Measurements from ENCODE around the gene INPP5D.

Gene INPP5D

DNA sequence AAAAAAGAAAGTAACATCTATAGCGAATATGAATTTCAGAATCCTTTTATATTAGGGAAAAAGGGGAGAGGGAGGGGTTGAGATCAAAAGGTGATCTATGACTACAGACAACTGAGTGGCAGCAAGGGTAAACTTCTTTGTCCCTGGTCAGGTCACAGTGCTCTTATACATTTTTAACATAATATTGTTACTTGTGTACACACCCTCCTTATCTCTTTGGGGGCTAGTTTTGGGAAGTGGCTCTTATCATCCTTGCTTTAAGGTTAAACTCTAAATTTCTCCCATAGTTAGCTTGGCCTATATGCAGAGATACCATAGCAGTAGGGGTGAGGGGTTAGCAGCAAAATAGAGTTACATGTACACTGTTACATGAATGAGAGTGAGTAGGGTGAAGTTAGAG lies 159.7 kb downstream of the INPP5D start:
- no peak for DNase-seq

GRCh38 chr2:233221378-233222063 lies 161.4 kb downstream of the INPP5D start:
- DNase-seq, result no peak

- DNase-seq, result no peak
Observed at GRCh38 chr2:233223059-233223894, 163.1 kb downstream of the INPP5D start.

DNA sequence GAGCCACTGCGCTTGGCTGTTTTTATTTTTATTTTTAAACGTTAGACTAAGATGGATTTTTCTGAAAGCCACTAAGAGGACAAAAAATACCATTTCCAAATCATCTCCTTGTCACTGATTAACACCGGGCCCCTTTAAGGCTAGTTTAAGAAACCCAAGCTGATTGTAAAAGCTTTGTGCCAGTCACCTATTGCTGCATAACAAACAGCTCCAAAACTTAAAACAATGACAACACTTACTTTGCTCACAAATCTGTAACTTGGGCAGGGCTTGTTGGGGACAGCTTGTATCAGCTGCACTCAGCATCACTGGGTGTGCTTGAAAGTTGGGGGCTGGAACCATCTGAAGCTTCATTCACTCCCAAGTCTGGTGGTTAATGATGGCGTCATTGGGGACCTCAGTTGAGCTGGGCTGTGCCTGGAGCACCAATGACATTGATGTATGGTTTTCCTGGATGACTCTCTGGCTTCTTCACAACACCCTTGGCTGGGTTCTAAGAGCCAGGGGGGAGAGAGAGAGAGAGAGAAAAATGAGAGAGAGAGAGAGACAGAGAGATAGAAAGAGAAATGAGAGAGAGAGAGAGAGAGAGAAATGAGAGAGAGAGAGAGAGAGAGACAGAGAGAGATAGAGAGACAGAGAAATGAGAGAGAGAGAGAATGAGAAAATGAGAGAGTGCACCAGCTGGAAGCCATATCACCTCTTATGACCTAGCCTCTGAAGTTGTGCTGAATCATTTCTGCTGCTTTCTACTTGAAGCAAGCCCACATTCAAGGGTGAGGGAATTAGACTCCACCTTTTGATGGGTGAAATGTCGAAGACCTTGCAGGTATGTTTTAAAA lies 165.3 kb downstream of the INPP5D start:
- DNase-seq, result no peak

GRCh38 chr2:233226511-233227031 lies 166.4 kb downstream of the INPP5D start:
- DNase-seq, result no peak

DNA sequence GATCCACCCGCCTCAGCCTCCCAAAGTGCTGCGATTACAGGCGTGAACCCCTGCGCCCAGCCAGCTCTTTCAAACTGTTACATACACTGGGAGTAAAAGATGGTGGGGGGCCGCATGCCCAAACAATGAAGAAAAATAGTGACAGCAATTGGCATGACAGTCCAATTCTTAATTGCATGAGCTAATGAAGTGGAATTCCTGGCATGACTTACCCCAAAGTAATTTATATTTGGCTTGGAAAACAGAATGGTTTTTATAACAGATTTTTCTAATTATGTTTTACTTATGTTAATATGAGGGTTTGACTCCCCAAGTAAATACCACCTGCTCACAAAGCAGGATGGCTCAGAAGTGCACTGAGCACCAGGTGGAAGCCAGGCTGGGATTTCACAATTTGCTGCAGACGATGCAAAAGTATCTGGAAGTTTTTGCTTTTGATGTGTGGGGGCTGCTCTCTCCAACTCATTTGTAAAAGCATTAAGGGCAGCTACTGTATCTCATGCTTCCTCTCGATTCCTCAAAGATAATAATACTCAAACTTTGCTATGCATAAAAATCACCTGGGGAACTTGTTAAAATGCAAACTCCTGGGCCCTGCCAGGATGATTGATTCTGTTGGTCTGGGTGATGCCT lies 167.3 kb downstream of the INPP5D start:
- DNase-seq, result no peak

DNA sequence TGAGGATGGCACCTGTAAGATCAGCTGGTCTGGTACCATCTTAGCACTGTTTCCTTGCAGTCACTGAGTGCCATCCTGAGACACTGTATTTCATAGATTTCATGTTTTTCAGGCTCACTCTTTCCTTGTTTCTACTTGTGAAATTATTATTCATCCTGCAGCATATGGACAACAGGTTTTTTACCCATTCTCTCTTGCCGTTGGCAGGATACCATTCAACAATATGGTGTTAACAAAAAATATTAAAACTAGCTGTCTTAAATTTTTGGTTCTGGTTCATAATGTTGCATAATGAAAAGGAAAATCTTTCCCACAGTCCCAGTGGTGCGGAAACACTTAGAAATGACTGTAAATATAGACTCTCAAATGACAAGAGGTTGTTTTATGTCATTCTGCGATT lies 168.2 kb downstream of the INPP5D start:
- no peak for DNase-seq

DNA sequence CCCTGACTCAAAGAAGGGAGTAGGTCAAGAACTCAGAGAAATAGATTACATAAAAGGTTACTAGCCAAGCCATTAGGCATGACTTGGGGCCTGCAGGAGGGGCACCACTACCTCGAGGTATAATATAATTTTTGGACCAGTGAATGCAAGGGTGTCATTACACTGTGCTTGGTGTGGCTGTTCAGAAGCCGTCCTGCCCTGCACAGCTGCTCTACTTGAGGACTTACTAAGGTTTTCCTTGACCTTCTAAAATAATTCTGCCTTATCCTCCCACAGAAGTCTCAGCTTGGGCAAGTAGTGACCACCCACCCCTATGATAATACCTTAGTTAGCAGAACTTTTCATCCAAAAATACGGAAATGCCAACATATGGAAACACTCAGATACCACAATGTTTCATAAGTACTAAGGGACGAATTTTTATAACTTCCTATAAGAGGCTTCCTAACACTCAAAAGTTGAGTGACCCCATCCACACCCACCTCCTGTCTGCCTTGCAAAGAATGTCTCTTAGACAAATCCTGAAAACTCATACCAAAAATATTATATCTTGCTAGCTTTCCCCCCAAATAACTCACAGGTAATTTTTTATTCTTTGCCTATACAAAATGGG lies 173.6 kb downstream of the INPP5D start:
- no peak for DNase-seq

GRCh38 chr2:233234264-233234663 lies 174.1 kb downstream of the INPP5D start:
- no peak for DNase-seq

GRCh38 chr2:233234996-233235395 lies 174.9 kb downstream of the INPP5D start:
- DNase-seq, result no peak

DNA sequence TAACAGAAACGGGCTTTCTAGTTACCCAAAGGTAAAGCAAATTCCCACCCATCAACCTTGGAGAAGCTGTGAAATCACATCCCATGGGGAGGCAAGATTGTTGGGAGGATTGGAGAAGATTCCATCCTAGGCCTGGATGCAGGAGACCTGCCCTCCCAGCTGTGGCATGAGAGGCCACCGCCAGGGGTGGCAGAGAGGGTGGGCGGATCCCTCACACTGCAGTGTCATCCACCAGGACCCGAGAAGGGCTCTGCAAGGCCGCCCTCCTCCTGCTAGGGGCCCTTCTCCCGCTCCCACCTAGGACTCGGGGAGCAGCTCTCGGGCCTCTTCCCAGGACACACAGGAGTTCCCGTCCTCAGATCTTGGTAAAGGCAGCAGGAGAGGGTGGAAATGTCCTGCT lies 175.8 kb downstream of the INPP5D start:
- no peak for DNase-seq

GRCh38 chr2:233236820-233237589 lies 176.9 kb downstream of the INPP5D start:
- DNase-seq, result no peak

DNA sequence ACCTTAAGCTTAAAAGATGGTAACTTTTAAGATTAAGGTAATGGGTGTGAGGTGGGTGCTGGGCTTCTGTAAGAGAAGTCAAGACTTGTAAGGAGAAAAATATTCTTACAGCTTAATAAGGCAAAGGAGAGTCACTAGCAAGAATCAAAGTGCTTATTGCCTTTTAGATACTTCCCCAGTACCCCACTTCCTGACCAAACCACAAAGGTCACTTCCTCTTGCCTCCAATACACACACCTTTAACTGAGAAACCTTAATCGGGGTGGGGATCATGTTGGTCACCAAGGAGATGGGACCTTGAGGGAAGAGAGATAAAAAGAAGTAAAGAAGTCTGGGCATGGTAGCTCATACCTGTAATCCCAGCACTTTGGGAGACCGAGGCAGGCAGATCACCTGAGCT lies 180.8 kb downstream of the INPP5D start:
- DNase-seq, result no peak

GRCh38 chr2:233241803-233242202 lies 181.7 kb downstream of the INPP5D start:
- no peak for DNase-seq

- no peak for DNase-seq
Observed at GRCh38 chr2:233242231-233242927, 182.2 kb downstream of the INPP5D start.

GRCh38 chr2:233243348-233243747 lies 183.2 kb downstream of the INPP5D start:
- DNase-seq, result no peak

DNA sequence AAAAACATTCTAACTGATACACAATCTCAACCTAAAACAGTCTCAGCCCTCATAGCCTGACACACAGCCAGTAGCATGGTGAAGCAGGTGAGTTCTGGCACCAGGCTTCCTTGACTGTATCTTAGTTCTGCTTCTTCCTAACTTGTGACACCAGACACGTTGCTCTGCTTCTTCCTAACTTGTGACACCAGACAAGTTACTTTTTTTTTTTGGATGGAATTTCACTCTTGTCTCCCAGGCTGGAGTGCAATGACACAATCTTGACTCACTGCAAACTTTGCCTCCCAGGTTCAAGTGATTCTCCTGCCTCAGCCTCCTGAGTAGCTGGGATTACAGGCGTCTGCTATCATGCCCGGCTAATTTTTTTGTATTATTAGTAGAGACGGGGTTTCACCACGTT lies 184.7 kb downstream of the INPP5D start:
- DNase-seq, result no peak

- no peak for DNase-seq
Observed at GRCh38 chr2:233245406-233245805, 185.3 kb downstream of the INPP5D start.

GRCh38 chr2:233247116-233247515 lies 187.0 kb downstream of the INPP5D start:
- DNase-seq, result no peak

DNA sequence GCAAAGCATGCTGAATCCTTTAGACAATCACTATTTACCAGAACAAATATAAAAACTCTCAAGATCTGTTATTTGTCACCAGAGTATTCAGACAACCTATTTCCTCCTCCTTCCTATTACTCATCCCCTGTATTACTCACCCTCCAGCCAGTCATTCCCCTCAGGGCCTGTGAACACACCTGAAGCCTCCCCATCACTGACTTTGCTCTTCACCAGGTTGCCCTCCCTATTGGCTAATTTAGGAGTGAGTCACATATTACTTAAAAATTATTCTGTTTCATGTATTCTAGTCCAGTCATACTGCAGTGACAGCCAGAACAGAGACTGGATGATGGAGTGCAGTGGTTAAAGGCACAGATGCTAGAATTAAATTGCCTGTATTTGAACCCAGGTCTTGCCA lies 187.6 kb downstream of the INPP5D start:
- peak; percentile 64 for DNase-seq

GRCh38 chr2:233248999-233249398 lies 188.9 kb downstream of the INPP5D start:
- no peak for DNase-seq
